RPMI7951 (cell line): ENCODE data around the gene DAAM1. TPM values are rescaled to one million over a fixed set of nuclear protein-coding genes. Genes with fewer than 3 reads are reported as not detected.

ENCODE experiments used
- DNase-seq: peaks from one replicate; pipeline ENCODE4 v3.0.0-alpha.2; 2012; ENCODE audit warnings: low read depth
- total RNA-seq: library from RNA; depleted of rRNA; stranded (reverse); fragments of >200 nt; shearing (Covaris generic); gene quantifications from 2 replicates; pipeline ENCODE4 v1.2.3, GENCODE V29; 2014; rRNA removed

The DAAM1 gene
- 8.7 and 27.4 TPM in 2 replicates for total RNA-seq

- DNase-seq = peak; percentile 97
These were observed at the start of gene DAAM1 for GRCh38 chr14:59188461-59189090. TSS of gene DAAM1 (plus strand) at chr14:59188667. CDS start at chr14:59263478, 74,811 bp downstream.

- no peak for DNase-seq
These were observed 49.1 kb upstream of the DAAM1 start for GRCh38 chr14:59139324-59139723.

GRCh38 chr14:59140106-59140843 lies 48.2 kb upstream of the DAAM1 start:
- no peak for DNase-seq

GRCh38 chr14:59146484-59146883 lies 42.0 kb upstream of the DAAM1 start:
- DNase-seq = no peak

GRCh38 chr14:59147007-59147406 lies 41.5 kb upstream of the DAAM1 start:
- DNase-seq = no peak

GRCh38 chr14:59148334-59148900 lies 40.0 kb upstream of the DAAM1 start:
- no peak for DNase-seq

GRCh38 chr14:59150990-59151389 lies 37.5 kb upstream of the DAAM1 start:
- no peak for DNase-seq

GRCh38 chr14:59154373-59154772 lies 34.1 kb upstream of the DAAM1 start:
- DNase-seq = no peak

- DNase-seq = no peak
These were observed 32.6 kb upstream of the DAAM1 start for GRCh38 chr14:59155886-59156285.

GRCh38 chr14:59159169-59159568 lies 29.3 kb upstream of the DAAM1 start:
- no peak for DNase-seq

- no peak for DNase-seq
These were observed 28.0 kb upstream of the DAAM1 start for GRCh38 chr14:59160506-59160905.

- peak; percentile 92 for DNase-seq
These were observed 26.8 kb upstream of the DAAM1 start for GRCh38 chr14:59161561-59162175.

- no peak for DNase-seq
These were observed 22.2 kb upstream of the DAAM1 start for GRCh38 chr14:59166258-59166657.

GRCh38 chr14:59175404-59175803 lies 13.1 kb upstream of the DAAM1 start:
- DNase-seq = no peak

GRCh38 chr14:59176765-59177164 lies 11.7 kb upstream of the DAAM1 start:
- DNase-seq = no peak

GRCh38 chr14:59177262-59177661 lies 11.2 kb upstream of the DAAM1 start:
- DNase-seq = peak; percentile 24

GRCh38 chr14:59181791-59182190 lies 6.7 kb upstream of the DAAM1 start:
- DNase-seq = no peak

GRCh38 chr14:59182641-59183040 lies 5.8 kb upstream of the DAAM1 start:
- DNase-seq = no peak

- no peak for DNase-seq
These were observed 5.3 kb upstream of the DAAM1 start for GRCh38 chr14:59183150-59183549.

- no peak for DNase-seq
These were observed 4.1 kb upstream of the DAAM1 start for GRCh38 chr14:59184396-59184795.

- no peak for DNase-seq
These were observed 2.8 kb upstream of the DAAM1 start for GRCh38 chr14:59185676-59186075.

- DNase-seq = no peak
These were observed 2.2 kb upstream of the DAAM1 start for GRCh38 chr14:59186306-59186705.

- no peak for DNase-seq
These were observed 1.3 kb upstream of the DAAM1 start for GRCh38 chr14:59187118-59187517.
